ENCODE results near the gene RASSF3.
"Not testable (repeated sequence)": the region's sequence is repeated elsewhere in the genome, so short reads cannot be mapped to it uniquely, and the experiment has no call there.

The RASSF3 gene

DNA sequence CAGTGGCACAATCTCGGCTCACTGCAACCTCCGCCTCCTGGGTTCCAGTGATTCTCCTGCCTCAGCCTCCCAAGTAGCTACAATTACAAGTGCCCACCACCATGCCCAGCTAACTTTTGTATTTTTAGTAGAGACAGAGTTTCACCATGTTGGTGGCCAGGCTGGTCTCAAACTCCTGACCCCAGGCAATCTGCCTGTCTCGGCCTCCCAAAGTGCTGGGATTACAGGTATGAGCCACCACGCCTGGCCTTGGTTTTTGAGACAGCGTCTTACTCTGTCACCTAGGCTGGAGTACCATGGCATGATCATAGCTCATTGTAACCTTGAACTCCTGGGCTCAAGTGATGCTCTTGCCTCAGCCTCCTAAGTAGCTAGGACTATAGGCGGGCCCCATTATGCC, 79.9 kb downstream of the RASSF3 start:
- not testable (repeated sequence) for DNase-seq (ENCODE audit: low read depth, low spot score)

DNA sequence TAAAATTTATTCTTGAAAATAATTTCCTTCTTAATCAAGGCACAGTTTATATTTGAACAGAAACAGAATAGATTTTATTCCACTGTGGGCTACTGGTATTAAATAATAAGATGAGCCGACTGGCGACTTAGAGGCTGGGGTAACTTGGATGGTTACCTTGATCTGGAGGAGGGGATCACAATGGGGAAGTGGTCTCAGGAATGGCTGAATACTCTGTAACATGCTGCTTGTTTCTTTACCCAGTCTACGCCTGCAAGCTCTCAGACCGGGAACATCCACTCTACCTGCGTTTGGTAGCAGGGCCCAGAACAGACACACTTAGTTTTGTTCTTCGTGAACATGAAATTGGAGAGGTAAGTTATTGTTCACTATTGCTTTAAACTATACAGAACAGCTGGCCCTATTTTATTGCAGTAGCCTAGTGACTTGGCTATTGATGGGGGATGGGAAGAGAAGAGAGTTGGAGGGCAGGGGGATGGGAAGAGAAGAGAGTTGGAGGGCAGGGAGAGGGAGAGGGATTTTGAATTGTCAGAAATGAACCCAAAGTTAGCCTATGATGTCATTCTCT, 81.0 kb downstream of the RASSF3 start:
- DNase-seq (ENCODE audit: low read depth, low spot score) = no peak

DNA sequence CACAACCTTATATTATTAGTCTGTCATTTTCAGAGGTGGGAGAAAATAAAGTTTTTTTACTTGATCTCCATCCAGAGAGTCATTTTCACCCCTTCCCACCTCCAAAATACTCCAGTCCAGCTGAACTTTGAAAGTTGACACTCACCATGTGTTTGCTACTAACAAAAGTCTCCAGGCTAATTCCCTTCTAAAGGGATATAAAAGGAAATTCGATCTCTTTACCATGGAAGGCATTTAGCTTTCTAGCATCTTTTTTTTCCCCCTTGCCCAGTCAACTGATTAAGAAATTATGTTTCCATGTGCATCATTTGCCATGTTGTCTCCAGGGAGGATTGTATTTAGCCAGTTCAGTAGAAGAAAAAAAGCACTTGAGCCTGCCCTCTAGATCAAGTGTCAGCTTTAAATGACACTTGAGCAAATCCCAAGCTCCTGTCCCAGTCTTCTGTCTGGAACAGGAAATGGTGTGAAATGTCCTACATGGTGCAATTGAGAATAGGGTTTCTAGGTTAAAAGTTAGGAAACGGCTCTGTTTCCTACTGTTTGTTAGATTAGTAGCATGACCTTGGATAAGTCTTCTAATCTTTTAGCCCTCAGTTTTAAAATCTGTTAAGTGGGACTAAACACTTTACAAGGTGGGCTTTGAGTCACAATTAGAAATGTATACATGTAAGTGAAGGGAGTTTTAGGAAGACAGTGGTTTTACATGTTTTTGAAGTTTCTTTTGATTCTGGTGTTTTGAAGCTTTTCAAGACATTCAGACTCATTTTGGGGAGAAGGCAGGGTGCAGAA, 81.7 kb downstream of the RASSF3 start:
- DNase-seq (ENCODE audit: low read depth, low spot score) = no peak

DNA sequence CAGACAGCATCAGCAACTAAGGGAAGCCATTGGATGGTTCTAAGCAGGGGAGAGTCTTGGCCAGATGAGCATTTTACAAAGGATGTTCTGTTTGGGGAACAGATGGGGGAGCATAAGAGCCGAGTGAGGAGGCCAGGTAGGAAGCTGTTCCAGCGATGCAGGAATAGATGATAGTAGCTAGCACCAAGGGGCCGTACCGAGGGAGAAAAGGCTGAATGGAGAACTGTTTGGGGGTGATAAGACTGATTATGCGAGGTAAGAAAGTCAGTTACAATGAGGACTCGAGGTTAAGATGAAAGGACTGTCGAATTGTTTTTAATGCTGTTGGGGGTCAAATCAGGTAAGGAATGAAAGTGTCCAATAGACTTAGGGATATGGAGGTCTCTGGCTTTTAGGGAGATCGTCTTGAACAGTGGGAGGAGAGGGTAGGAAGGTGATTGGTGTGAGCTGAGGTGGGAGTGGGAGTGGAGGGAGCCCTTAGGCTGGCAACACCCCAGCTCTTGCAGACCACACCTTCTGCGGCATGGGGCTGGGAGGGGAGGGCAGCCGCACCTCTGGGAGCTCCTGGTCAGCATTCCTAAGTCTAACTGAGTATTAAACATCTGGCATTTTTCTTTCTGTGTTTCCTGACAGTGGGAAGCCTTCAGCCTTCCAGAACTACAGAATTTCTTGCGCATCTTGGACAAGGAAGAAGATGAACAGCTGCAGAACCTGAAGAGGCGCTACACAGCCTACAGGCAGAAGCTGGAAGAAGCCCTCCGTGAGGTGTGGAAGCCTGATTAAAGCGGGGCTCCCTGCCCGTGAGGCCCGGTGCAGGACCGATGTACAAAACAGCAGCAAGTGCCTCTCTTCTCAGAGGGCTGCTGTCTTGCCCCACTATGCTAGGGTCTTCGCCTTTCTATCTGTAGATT, 84.1 kb downstream of the RASSF3 start:
- DNase-seq (ENCODE audit: low read depth, low spot score) = no peak

DNA sequence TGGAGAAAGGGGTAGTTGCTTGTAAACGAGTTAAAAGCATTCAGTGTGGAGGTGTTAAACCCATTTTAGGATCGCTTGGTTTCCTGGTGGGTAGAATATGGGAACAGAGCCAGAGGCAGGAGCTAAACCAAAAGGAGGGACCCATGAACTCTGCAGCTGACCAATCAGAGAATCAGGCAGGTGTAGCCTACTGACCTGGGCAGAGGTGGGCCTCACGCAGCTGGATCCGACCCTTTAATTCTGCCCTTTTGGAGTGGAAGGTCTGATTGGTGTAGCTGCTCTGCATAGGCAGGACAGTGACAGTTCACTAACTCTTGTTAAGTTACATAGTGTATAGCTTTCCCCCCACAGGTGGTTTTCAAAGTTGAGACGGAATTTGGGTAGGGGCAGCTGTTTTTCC, 85.3 kb downstream of the RASSF3 start:
- DNase-seq (ENCODE audit: low read depth, low spot score) = no peak

DNA sequence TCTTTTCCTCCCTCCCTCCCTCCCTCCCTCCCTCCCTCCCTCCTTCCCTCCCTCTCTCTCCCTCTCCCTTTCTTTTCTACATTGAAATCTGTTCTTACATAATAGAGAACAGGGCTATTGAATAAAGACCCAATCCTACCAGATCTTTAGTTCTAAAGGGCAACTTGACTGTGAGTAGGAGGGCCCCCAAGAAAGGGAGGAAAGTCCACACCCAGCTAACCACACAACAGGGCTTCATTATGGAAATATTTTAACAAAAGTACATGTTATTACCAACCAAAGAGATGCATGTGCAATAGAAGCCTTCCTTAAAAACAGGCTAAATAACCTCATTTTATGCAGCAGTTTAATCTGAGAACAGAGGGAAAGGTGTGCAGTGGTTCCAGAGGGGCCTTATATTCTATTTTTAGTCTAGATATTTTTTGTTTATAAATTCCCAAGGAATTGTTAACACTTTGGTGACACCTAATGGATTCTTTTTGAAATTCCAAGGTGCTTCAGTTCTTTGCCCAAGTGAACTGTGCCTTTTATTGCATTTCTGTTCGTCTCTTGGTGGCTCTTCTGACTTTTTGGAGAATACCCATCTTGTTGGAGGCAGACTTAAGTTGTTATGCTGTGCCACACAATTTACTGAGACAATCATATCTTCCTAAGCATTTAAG, 85.9 kb downstream of the RASSF3 start:
- no peak for DNase-seq (ENCODE audit: low read depth, low spot score)

DNA sequence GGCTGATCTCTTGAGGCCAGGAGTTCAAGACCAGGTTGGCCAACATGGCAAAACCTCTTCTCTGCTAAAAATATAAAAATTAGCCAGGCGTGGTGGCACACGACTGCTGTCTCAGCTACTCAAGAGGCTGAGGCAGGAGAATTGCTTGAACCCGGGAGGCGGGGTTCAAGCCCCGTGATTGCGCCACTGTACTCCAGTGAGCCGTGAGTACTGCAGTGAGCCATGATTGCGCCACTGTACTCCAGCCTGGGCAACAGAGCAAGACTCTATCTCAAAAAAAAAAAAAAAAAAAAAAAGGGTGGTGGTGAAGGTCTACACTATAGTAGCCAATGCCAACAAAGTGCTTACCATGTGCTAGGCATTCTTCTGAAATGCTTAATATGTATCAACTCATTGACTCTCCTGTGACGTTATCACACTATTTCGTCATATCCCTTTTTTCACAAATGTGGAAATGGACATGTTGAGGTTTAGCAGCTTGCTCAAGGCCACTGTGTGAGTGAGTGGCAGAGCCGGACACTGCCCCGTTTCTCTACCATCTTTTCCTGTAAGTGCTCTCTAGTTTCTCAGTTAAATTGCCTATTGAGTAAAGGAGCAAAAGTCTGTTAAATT, 89.3 kb downstream of the RASSF3 start:
- no peak for DNase-seq (ENCODE audit: low read depth, low spot score)

DNA sequence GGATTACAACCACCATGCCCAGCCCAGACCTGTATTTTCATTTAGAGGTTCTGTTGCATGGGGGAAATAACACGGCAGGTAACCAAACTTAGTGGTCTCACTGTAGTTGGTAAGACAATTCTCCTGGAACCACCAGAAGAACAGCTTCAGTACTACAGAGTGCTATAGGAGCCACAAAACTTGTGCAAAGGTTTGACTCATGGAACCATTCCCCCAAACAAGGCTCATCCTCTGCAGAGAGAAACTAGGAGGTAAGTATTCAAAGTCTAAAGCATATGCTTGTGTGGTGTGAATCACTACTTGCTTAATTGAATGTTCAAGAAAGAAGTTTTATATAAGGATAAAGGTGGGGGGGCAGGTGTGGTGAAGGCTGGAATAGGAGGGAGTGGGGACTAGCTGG, 90.2 kb downstream of the RASSF3 start:
- DNase-seq (ENCODE audit: low read depth, low spot score) = no peak

DNA sequence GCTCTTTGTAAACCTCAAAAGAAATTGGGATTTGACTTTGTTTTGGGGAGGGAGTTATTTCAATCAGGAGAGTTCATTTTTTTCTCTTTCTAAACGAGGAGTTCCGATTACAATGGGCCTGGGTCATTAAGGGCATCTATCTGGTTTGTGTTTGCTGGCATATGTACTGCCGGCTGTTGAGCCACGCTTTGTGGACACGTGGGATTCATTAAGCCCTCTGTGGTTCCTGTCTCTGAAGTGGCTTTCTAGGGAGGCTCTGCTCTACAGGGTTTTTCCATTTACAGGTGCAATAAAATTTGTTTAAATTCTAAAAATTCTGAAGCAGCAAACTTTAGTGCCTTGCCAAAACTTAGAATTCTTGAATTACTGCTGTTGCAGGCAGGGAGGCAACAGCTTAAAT, 91.0 kb downstream of the RASSF3 start:
- no peak for DNase-seq (ENCODE audit: low read depth, low spot score)

DNA sequence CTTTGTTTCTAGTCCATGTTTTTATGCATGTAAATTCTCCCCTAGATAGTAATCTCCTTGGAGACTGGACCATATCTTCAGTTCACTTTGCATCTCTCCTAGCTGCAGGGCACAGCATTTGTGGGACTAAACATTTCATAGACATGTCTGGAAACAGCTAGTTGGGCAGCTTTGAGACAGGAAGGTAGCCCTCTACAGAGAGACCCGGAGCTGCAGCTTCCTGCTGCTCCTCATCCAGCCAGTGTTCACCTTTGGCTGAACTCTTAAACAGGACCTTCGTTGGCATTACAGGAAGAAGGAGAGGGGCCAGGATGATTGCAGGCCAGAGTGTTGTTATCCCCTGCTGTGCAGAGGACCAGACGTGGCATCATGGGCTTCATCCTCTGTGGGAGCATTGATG, 96.0 kb downstream of the RASSF3 start:
- DNase-seq (ENCODE audit: low read depth, low spot score) = no peak

DNA sequence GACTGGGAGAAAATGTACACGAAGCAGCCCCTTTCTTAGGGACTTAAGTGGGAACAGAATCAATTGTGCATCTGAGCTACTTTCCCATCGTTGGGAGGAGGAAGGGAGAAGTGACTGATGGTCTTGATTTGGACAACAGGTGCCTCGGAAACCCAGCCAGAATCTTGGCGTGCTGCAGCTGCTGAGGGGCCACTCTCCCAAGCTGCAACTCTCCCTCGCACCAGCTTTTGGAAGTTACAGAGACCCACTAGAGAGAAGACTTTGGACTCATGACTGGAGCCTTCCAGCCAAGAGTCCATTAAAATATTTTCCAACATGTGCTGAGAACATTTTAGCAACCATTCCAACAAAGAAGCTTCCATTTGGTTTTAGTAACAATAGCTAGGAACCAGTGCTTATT, 96.6 kb downstream of the RASSF3 start:
- no peak for DNase-seq (ENCODE audit: low read depth, low spot score)

DNA sequence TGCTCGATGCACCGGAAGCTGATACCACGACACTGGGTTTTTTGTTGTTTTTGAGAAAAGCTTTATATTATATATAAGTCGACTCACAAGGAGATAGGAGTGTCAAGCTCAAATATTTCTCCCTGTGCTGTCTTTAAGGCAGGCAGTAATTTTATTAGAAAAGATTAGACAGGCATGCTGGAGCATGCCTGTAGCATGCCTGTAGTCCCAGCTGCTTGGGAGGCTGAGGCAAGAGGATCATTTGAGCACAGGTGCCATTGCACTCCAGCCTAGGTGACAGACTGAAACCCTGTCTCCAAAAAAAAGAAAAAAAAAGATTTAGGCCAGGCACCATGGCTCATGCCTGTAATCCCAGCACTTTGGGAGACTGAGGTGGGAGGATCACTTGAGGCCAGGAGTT, 97.1 kb downstream of the RASSF3 start:
- DNase-seq (ENCODE audit: low read depth, low spot score) = no peak

DNA sequence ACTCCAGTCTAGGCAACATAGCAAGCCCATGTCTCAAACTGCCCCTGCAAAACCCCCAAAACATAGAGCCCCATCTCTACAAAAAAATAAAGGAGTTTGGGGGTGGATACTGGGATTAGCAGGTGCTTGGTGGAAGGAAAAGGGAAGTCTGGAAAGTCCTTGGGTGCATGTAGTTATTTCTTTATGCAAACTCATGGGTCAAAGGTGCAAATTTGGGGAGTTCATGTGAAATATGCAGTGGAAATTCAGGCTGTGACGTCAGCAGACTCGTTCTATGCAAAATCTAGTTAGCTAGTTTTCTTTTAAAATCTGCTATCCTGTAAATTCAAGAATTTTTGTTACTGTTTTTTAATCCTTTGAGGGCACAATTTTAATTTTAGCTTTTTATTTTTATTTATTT, 97.6 kb downstream of the RASSF3 start:
- no peak for DNase-seq (ENCODE audit: low read depth, low spot score)

DNA sequence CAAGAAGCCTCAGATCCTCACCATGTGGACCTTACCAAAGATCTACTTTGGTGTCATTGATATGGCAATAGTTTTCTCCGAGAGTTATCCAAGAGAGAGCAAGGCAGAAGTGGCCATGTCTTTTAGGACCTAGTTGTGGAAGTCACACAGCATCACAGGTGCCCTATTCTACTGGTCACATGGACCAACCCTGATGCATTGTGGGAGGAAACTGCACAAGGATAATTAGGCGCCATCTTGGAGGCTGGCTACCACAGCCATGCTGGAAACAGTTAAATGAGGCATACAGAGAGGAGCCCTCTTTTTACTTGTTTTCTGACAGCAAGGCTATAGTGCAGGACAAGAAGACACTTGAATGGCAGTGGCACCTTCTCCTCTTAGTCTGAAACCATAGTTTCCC, 99.1 kb downstream of the RASSF3 start:
- no peak for DNase-seq (ENCODE audit: low read depth, low spot score)

DNA sequence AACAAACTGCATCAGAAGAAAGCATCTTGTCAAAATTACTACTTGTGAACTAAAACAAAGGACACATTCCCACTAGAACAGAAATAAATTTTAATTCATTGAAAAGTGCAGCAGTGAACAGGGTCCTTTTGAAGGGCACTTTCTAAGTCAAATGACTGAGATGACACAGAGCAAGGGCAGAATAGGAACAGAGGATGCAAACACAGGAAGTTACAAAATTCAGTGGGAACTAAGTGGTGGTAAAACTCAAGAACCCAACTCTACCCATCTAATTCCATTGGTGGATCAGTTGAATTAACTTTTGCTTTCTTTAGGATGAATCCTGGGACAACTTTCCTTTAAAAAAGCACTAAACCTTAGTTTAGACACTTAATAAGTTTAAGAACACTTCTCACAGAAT, 103.1 kb downstream of the RASSF3 start:
- no peak for DNase-seq (ENCODE audit: low read depth, low spot score)

DNA sequence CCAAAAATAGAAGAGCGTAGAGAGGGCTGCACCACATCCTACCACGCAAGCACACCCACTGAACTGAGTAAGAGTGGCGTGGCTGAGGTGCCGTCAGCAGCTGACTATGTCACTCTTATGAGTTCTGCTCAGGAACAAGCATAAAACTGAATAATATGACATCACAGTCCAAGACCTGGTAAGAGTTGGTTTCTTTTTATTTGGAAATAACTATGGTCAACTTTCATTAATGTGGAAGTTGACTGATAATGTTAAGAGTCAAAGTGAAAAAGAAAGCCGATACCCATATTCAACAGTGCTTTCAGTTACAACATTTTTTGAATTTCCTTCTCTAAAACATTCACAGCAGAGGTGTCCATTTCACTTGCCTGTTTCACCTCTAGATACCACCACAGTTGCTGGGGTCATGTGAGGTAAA, 104.3 kb downstream of the RASSF3 start:
- no peak for DNase-seq (ENCODE audit: low read depth, low spot score)

DNA sequence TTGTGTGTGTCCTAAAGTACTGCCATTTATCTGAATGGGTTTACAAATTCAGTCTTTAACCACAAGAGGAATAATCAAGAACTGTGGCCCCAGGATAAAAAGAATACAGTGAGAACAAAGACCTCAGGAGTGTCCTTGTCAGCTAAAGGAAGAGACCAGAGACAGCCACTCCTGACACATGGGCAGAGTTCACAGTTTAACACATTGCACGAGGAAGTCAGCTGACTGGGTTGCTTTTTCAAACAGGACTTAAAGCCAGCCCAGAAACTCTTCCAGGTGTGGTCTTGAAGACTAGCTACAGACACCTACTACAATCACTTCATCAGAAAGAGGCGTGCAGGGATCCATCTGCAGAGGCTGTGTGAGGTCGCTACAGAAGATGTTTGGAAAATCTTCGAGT, 106.1 kb downstream of the RASSF3 start:
- DNase-seq (ENCODE audit: low read depth, low spot score) = no peak

DNA sequence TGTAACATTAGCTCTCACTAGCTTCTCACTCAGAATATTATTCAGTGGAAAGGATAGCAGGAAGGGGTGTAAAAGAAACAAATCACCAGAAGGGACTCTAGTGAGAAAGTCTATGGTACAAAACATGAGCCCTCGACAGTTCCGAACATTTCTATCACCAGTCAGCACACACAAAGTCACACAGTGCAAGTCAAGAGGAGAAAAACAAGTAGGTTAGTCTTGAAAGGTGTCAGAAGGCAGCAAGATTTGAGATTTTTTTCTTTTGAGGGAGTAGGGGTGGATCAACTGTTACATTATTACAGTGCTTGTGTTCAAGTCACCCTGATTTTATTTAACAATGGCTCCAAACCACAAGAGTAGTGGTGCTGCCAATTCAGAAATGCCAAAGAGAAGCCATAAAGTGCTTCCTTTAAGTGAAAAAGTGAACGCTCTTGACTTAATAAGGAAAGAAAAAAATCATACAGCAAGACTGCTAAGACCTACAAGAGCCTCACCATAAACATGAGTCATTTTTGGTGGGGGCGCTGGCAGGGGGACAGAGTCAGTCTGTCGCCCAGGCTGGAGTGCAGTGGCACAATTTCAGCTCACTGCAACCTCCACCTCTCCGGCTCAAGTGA, 106.7 kb downstream of the RASSF3 start:
- DNase-seq (ENCODE audit: low read depth, low spot score) = no peak

DNA sequence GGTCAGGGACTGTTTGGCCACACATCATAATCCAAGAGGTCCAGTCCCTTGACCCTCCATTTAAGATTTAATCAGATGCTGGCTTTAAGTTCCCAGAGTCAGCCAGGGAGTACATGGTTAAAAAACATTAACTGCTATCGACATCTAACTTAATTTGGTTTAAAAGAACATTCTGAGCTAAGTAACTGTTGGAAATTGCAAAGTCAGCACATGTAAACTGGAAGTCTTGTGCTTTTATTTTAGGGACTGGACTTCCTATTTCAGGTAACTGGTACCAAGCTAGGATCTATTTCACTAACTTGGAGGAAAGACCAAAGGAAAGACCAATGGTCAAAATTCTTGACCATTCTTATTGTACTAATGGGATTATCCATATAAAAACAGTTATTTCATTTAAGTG, 108.4 kb downstream of the RASSF3 start:
- DNase-seq (ENCODE audit: low read depth, low spot score) = no peak

DNA sequence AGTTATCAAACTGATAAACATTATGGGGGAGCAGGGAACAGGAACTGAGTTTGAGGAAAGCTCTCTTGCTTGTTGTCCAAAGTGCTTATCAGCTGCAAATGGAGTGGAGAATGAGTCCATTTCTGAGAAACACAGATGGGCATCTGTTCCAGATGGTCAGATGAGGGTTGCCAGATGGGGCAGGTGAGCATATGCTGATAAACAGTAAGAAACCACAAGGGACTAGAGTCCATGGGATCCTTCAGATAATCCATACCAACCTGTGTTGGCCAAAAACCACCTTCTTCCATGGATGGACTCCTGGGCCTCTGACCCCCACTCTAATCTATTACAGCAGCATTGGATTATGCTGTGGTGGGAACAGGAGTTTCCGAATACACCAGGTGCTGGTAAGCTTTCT, 110.6 kb downstream of the RASSF3 start:
- DNase-seq (ENCODE audit: low read depth, low spot score) = no peak

DNA sequence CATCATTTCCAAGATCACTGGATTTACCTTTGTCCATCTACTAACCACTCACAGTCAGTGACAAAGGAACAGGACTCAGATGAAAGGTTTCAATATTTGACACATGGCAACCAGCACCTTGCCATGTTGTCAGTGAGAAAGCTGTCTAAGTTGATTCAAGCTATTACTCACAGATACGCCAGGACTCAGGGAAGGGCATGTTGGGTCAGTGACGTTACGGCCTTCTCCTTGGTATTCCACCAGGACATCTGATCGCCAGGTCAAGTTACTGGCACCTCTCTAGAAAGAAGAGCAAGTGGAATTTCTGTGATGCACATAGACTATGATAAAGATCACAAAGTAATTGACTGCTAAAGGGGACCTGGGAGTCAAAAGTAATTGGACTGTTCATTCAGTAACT, 112.5 kb downstream of the RASSF3 start:
- DNase-seq (ENCODE audit: low read depth, low spot score) = no peak

Data from activated CD4-positive, CD25-positive, alpha-beta regulatory T cell treated with anti-CD3 and anti-CD28 coated beads, Interleukin-2, amount 50 U/mL, for 16 hours (primary cell).